ENCODE measurements around the gene INSIG2. TPM values are rescaled to one million over a fixed set of nuclear protein-coding genes. Genes with fewer than 3 reads are reported as not detected.

Gene INSIG2
- total RNA-seq, 1 donor from 2014 or later = 16.8 TPM

GRCh38 chr2:118098307-118099030 is 10.2 kb downstream of the INSIG2 start:
- Mint-ChIP-seq H3K36me3 (ENCODE audit: low read depth) (peaks cover 54% of the 10 kb centered on the region), H3K27ac (no peak overlapping the region)
- DNase-seq = no peak

GRCh38 chr2:118102433-118103082 is 14.3 kb downstream of the INSIG2 start:
- Mint-ChIP-seq H3K9me3 (no peaks in the 10 kb centered on the region), H3K27ac (no peak overlapping the region), H3K4me1 (peaks cover 23% of the 10 kb centered on the region), H3K36me3 (ENCODE audit: low read depth) (peaks cover 76% of the 10 kb centered on the region), H3K4me3 (no peak overlapping the region), H3K27me3 (no peaks in the 10 kb centered on the region)
- CTCF ChIA-PET = no interaction called here
- no peak for TF ChIP-seq CTCF (IDR thresholded peaks at IDR 0.05)
- intact Hi-C loops (cut with micrococcal nuclease) = no loop called here
- POLR2A ChIA-PET = interaction anchor here (0.9 kb wide), 1 partner anchor 19 kb away, joined by 3 read pairs; no protein-coding TSS in a partner anchor
- DNase-seq (no peak), ATAC-seq (ENCODE audit: low read depth) (no peak)

More at GRCh38 chr2:118098307-118099030, 10.2 kb downstream of the INSIG2 start:
- intact Hi-C loops (cut with micrococcal nuclease) = no loop called here
- Mint-ChIP-seq H3K9me3 (no peaks in the 10 kb centered on the region), H3K4me1 (peaks cover 32% of the 10 kb centered on the region), H3K27me3 (no peaks in the 10 kb centered on the region), H3K4me3 (no peak overlapping the region)
- ChIA-PET POLR2A (no interaction called here), CTCF (no interaction called here)
- no peak for ATAC-seq (ENCODE audit: low read depth)
- TF ChIP-seq CTCF (IDR thresholded peaks at IDR 0.05) = no peak

GRCh38 chr2:118103951-118104940 is 16.0 kb downstream of the INSIG2 start:
- ChIA-PET CTCF (no interaction called here), POLR2A (interaction anchor here (0.6 to 0.8 kb wide), 2 partner anchors 16 to 39 kb away, joined by 4 to 6 read pairs; partner anchors contain the start of gene INSIG2)
- Mint-ChIP-seq H3K4me1 (peaks cover 13% of the 10 kb centered on the region), H3K36me3 (ENCODE audit: low read depth) (peaks cover 73% of the 10 kb centered on the region), H3K9me3 (no peaks in the 10 kb centered on the region), H3K27me3 (no peaks in the 10 kb centered on the region), H3K4me3 (no peak overlapping the region), H3K27ac (peak overlapping the region; percentile 61)
- intact Hi-C loops (cut with micrococcal nuclease) = loop anchor here (2.0 kb wide), 1 partner anchor 15 kb away; the partner anchor contains the start of gene INSIG2
- no peak for TF ChIP-seq CTCF (IDR thresholded peaks at IDR 0.05)
- DNase-seq (no peak), ATAC-seq (ENCODE audit: low read depth) (peak; percentile 60)

- Mint-ChIP-seq H3K36me3 (ENCODE audit: low read depth) (peaks cover 75% of the 10 kb centered on the region), H3K27ac (no peak overlapping the region), H3K4me3 (no peak overlapping the region), H3K4me1 (peaks cover 9% of the 10 kb centered on the region), H3K27me3 (no peaks in the 10 kb centered on the region), H3K9me3 (no peaks in the 10 kb centered on the region)
- ChIA-PET CTCF (no interaction called here), POLR2A (no interaction called here)
- DNase-seq = no peak
- intact Hi-C loops (cut with micrococcal nuclease) = loop anchor here (2.0 kb wide), 1 partner anchor 17 kb away; the partner anchor contains the start of gene INSIG2
- TF ChIP-seq CTCF (IDR thresholded peaks at IDR 0.05) = no peak
- no peak for ATAC-seq (ENCODE audit: low read depth)
Measured at GRCh38 chr2:118105497-118105896, 17.2 kb downstream of the INSIG2 start.
